Measurements from ENCODE around the gene PCBP1. TPM values are rescaled to one million over a fixed set of nuclear protein-coding genes. Genes with fewer than 3 reads are reported as not detected.

The PCBP1 gene
- total and polyA plus RNA-seq, 2 experiments from 2014 or later, result 127 to 152 TPM

DNA sequence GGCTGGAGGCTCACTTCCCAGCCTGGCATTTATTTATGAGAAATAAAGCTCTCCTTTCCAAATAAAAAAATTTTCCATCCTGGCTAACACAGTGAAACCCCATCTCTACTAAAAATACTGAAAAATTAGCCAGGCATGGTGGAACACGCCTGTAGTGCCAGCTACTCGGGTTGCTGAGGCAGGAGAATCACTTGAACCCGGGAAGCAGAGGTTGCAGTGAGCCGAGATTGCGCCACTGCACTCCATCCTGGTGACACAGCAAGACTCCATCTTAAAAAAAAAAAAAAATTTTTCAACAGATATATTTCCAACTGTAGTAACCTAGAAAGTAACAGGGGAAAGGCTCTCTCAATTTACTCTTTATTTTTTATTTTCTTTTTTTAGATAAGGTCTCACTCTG lies 6.1 kb upstream of the PCBP1 start:
- no peak for TF ChIP-seq CTCF (IDR thresholded peaks at IDR 0.05; ENCODE audit: low read depth, low read length)
- H3K27me3 ChIP-seq, result no peaks in the 10 kb centered on the region
- H3K36me3 ChIP-seq, result peaks cover 40% of the 10 kb centered on the region

DNA sequence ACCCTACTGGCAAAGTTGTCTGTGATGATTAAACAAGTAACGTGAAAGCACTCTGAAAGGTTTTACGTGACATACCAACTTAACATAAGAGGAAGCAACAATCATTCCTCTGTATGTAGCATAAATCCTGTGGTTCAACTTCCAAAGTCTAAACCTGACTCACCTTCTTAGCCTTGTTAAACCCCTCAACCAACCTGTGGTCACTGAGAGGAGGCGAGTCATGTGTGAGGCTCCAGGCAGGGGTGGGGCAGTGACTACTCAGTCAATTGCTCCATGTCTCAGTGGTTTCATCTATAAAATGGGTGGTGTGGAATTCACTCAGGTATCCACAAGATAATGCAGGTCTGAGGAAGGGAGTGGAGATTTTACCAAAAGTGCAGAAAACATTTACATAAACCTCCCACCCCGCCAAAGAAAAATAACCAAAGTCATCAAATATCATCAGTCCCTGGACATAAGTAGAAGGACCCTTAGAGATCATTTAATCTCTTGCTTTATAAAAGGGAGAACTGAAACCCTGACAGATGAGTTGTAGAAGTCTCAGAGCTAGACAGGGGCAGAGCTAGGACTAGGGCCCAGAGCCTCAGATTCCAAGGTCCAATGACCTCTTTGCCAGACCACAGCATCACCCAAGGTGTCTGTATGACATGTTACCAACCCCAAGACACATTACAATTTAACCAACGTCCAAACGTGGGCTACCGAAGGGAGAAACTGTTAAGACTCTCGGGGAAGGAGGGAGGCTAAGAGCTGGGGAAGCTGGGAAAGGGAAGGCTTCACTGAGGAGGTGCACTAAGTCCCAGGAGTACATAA lies 3.7 kb upstream of the PCBP1 start:
- DNase-seq (ENCODE audit: low read depth in 1 of 2, low spot score in 1 of 2), result no peak
- no peak overlapping the region for H3K27ac ChIP-seq
- no peaks in the 10 kb centered on the region for H3K9me3 ChIP-seq (ENCODE audit: low read depth)
- H3K4me3 ChIP-seq, result no peak overlapping the region
- peaks cover 23% of the 10 kb centered on the region for H3K4me1 ChIP-seq (ENCODE audit: low read depth)
- no peak for TF ChIP-seq CTCF (IDR thresholded peaks at IDR 0.05; ENCODE audit: low read depth, low read length)
- no peaks in the 10 kb centered on the region for H3K27me3 ChIP-seq
- H3K36me3 ChIP-seq, result peaks cover 31% of the 10 kb centered on the region

More for the DNA sequence above, 6.1 kb upstream of the PCBP1 start:
- DNase-seq (ENCODE audit: low read depth in 1 of 2, low spot score in 1 of 2), result no peak
- Histone ChIP-seq H3K9me3 (ENCODE audit: low read depth) (no peaks in the 10 kb centered on the region), H3K4me3 (no peak overlapping the region), H3K4me1 (ENCODE audit: low read depth) (peaks cover 20% of the 10 kb centered on the region), H3K27ac (no peak overlapping the region)

- Histone ChIP-seq H3K27ac (peak overlapping the region; percentile 100), H3K36me3 (peaks cover 23% of the 10 kb centered on the region), H3K27me3 (no peaks in the 10 kb centered on the region), H3K9me3 (ENCODE audit: low read depth) (no peaks in the 10 kb centered on the region), H3K4me3 (peak overlapping the region; percentile 63), H3K4me1 (ENCODE audit: low read depth) (peaks cover 23% of the 10 kb centered on the region)
- no peak for TF ChIP-seq CTCF (IDR thresholded peaks at IDR 0.05; ENCODE audit: low read depth, low read length)
- DNase-seq (ENCODE audit: low read depth in 1 of 2, low spot score in 1 of 2), result no peak
Measured at GRCh38 chr2:70084973-70085710, 2.1 kb upstream of the PCBP1 start.

DNA sequence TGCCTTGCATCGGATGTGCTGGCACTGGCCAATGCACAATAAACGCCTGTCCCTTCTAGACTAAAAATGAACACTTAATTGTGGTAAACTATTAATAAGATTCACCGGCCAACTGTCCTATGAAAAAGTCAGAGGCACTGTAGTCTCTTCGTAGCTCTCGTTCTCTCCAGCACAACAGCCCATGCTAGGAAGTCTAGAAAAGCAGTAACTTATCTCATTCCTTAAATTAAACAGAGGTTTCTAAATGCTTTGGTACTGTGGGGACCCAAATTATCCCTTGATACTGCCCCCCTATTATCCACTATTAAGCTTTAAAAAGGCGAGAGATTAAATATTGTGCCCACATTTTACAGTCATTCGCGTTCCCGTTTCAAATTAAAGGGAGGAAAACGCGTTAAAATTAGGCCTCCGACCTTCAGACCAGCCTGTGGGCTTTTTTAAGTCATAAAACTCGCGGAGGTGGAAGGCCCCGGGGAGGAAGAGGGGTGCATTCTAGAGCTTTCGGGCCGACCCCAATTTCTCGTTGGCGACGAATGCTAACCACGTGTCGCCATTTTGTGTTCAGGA lies 1.5 kb upstream of the PCBP1 start:
- no peak for TF ChIP-seq CTCF (IDR thresholded peaks at IDR 0.05; ENCODE audit: low read depth, low read length)

DNA sequence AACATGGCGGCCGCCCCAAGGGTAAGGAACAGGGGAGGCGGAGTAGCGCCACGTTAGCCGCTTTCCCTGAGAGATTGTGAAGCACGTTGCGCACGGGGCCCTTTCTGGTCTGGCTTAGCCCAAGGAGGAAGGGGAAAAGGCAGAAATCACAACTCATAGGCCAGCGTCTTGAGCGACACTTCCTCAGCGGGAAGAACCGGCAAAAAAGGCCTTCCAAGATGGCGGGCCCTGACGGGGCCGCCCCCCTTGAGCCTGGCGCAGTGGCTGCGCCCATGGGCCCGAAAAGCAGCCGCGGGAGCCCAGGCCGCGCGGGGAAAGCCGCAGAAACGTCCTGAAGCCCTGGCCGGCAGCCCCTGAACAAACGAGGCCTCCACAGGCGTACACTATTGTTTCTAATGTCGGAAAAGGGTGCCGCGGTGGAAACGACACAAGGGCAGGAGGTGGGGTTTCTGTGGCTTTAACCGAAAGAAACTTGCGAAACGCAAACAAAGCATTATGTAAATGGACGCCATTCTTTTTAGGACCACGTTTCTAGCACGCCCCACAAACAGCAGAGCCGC lies 919 bp upstream of the PCBP1 start:
- peak; percentile 62 to 93 for DNase-seq (ENCODE audit: low read depth in 1 of 2, low spot score in 1 of 2)
- peaks cover 23% of the 10 kb centered on the region for H3K4me1 ChIP-seq (ENCODE audit: low read depth)
- TF ChIP-seq CTCF (IDR thresholded peaks at IDR 0.05; ENCODE audit: low read depth, low read length), result no peak

More for the DNA sequence above, 1.5 kb upstream of the PCBP1 start:
- H3K27ac ChIP-seq, result peak overlapping the region; percentile 100
- peaks cover 23% of the 10 kb centered on the region for H3K4me1 ChIP-seq (ENCODE audit: low read depth)
- DNase-seq (ENCODE audit: low read depth in 1 of 2, low spot score in 1 of 2), result no peak
- H3K9me3 ChIP-seq (ENCODE audit: low read depth), result no peaks in the 10 kb centered on the region
- H3K4me3 ChIP-seq, result peak overlapping the region; percentile 63
- H3K36me3 ChIP-seq, result peaks cover 19% of the 10 kb centered on the region
- H3K27me3 ChIP-seq, result no peaks in the 10 kb centered on the region

More for the DNA sequence above, 919 bp upstream of the PCBP1 start:
- peaks cover 15% of the 10 kb centered on the region for H3K36me3 ChIP-seq
- H3K27ac ChIP-seq, result peak overlapping the region; percentile 100
- H3K27me3 ChIP-seq, result no peaks in the 10 kb centered on the region
- no peaks in the 10 kb centered on the region for H3K9me3 ChIP-seq (ENCODE audit: low read depth)
- peak overlapping the region; percentile 63 for H3K4me3 ChIP-seq
